Stimulated activated effector memory CD8-positive, alpha-beta T cell treated with anti-CD3 and anti-CD28 coated beads, Interleukin-12 subunit alpha, Interleukin-12 subunit beta, amount 100 ng/mL, for 72 hours (primary cell): ENCODE results near the gene CCL3.

Experiments
- ATAC-seq: fragments of 150-1000 bp; cut with Tn5 transposase; 2 replicates; pipeline ENCODE4 v1.10.0; 2021
- DNase-seq, 2 donors: peaks; one replicate each; pipeline ENCODE4 v3.0.0; 2021 to 2022; ENCODE audit warnings: low spot score in 2 of 2
- H3K27ac Mint-ChIP-seq: one replicate; pipeline ENCODE4 v1.8.0; 2022; ENCODE audit warnings: mild to moderate bottlenecking, mixed read lengths
- H3K36me3 Mint-ChIP-seq: one replicate; pipeline ENCODE4 v1.8.0; 2022; ENCODE audit warnings: mild to moderate bottlenecking, mixed read lengths
- H3K4me1 Mint-ChIP-seq: one replicate; pipeline ENCODE4 v1.8.0; 2022; ENCODE audit warnings: mixed read lengths
- H3K4me3 Mint-ChIP-seq: one replicate; pipeline ENCODE4 v1.8.0; 2022; ENCODE audit warnings: mild to moderate bottlenecking, mixed read lengths
- H3K9me3 Mint-ChIP-seq: one replicate; pipeline ENCODE4 v1.8.0; 2022; ENCODE audit warnings: mixed read lengths

The CCL3 gene

DNA sequence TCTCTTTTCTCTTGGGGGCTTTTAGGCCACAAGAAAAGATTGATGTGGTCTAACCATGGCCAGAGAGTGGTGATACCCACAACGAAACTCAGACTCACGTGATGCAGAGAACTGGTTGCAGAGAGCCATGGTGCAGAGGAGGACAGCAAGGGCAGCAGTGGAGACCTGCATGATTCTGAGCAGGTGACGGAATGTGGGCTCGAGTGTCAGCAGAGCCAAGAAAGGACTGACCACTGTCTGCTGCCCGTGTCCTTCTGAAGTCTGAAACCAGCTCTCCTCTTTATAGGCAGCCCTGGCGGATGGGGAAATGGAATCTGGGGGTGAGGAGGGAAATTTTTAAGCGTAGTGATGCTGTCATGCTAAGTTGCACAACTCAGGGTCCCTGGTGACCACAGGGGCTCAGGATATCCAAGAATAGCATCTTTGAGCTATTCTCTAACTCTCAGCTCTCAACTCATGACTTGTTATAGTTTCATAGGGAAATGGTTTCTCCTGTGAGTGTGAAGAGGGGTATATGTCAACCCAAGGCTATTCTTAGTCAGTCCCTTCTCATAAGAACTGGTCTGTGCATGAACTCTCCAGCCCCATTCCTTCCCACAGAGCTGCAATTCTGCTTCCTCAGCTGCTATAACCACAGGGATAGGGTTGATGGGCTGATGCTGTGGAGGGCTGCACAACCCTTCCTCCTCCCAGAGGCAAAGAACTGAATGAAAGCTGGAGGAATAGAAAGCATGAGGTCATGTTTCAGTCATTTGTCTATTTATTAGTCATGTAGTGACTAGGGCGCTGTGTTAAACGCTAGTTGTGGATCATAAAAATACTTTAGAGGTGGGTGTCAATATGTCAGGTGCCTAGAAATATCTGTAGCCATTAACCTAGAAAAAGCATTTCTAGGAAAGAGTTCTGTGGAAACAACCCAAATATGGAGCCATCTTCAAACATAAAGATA is at the start of gene CCL3:
CCL3 (minus strand) TSS at position 256 of the 949 bp plus-strand sequence; CDS start at position 171, 85 bp downstream.
- Mint-ChIP-seq H3K4me3 (peak within 1 kb of the TSS; percentile 70), H3K27ac (peak within 1 kb of the TSS; percentile 96), H3K36me3 (peaks cover 84% of the 10 kb centered on the region), H3K9me3 (no peaks in the 10 kb centered on the region), H3K4me1 (peaks cover 82% of the 10 kb centered on the region)
- DNase-seq (peak; percentile 68 to 93), ATAC-seq (peak; percentile 79)

DNA sequence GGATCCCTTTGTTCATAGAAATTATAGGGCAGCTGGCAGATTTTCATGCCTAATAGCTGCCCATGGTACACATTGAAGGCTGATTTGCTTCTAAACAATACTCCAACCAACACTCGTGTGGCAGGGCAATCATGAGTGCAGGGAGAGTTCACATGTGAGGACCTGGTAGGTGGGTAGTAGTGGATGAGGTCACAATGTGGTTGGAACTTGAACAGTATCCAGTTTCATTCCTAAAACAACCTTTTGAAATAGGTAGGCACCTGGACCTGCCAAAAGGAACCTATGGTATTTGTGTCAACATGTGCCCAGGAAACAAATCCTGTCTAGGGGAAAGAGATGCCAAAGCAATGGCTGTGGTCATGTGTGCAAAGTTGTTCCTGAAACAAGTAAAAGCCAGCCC is 46.5 kb upstream of the CCL3 start:
- no peak overlapping the region for H3K4me3 Mint-ChIP-seq
- no peak for DNase-seq

DNA sequence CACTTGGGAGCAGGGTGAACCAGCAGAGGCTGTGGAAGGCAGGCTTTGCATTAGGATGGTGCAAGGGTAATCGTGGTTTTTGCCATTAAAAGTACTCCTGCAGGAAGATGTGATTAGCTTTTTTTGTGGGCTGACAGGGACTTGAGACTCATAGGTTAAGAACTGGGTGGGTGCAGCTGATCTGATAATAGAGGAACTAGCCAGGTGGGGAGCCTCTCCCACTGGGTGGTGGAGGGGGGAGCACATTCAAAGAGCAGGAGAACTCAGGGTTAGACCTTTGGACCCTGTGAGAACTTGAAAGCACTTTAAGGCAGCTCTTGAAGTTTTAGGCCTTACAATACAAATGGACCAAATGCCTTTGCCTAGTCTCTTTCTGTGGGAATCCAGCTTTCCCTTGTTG is 46.1 kb upstream of the CCL3 start:
- no peak for DNase-seq
- Mint-ChIP-seq H3K27ac (peak overlapping the region; percentile 67), H3K9me3 (no peaks in the 10 kb centered on the region), H3K4me1 (peaks cover 38% of the 10 kb centered on the region), H3K36me3 (peaks cover 47% of the 10 kb centered on the region), H3K4me3 (no peak overlapping the region)
- ATAC-seq = no peak

More for the DNA sequence above, 46.5 kb upstream of the CCL3 start:
- Mint-ChIP-seq H3K36me3 (peaks cover 43% of the 10 kb centered on the region), H3K27ac (peak overlapping the region; percentile 67), H3K4me1 (peaks cover 42% of the 10 kb centered on the region), H3K9me3 (no peaks in the 10 kb centered on the region)
- ATAC-seq = no peak

DNA sequence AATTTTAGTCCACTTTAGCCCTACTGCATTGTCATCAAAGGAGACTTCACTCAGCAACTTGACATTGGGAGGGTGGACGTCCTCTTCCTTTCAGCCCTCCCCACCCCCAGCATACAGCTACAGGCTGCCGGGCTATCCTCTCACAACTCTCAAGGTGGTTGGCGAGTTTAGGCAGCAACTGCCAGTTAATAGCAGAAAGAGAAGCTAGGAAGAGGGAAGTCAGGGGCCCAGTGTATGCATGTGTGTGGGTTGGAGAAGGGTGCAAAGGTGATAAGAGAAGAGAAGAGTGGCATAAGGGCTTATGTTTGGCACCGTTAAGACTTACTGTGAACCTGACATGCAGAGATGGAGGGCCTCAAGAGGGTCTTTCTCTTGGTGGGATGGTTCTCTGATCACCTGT is 45.5 kb upstream of the CCL3 start:
- DNase-seq (no peak), ATAC-seq (no peak)
- Mint-ChIP-seq H3K4me1 (peaks cover 35% of the 10 kb centered on the region), H3K27ac (peak overlapping the region; percentile 67), H3K9me3 (no peaks in the 10 kb centered on the region), H3K4me3 (no peak overlapping the region), H3K36me3 (peaks cover 53% of the 10 kb centered on the region)

DNA sequence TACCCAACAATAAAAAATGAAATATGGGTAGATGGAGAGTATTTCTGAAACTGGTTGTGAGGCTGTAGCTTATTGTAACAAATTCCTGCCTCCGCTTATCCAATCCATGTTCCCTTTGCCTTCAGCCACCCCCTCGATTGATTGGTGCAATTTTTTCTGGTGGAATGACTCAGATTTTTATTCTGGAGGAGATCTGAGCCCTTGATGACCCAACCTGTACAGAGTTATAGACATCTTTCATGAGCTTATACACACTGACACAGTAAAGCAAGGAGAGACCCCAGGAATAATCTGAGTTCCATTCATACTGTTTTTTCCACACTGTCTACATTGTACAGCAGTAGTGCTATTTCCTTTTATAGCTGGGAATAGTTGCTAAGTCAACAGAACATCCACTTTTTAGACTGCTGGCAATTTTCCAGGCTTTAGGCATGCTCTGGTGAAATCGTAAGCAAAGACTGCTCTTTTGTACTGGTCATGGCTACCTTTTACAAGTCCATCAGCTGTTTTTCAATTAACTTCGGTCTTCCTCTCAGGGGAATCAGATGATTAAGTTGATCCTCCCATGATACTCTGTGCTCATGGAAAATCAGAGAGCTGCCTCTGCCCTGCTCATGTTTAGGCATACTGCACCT is 43.8 kb upstream of the CCL3 start:
- Mint-ChIP-seq H3K4me3 (no peak overlapping the region), H3K36me3 (peaks cover 58% of the 10 kb centered on the region), H3K27ac (no peak overlapping the region), H3K4me1 (peaks cover 43% of the 10 kb centered on the region), H3K9me3 (no peaks in the 10 kb centered on the region)
- ATAC-seq (no peak), DNase-seq (no peak)

DNA sequence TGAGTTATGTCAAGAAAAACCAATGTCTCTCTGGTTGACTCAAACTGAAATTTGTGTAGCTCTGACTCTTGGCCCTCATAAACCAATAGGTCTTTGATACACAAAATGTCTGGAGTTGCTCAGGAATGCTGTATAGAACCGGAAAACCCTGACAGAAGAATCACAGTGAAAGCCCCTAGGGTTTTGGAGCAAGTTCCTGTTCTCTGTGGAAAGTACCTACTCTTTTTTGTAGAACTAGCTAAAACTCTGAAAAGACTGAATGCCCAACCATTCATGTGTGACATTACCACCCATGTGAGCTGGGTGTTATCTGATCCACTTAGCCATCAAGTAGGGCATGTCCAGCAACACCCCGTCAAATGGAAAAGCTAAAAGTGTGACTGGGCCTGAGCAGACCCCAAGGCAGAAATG is 42.5 kb upstream of the CCL3 start:
- ATAC-seq = no peak
- Mint-ChIP-seq H3K27ac (no peak overlapping the region), H3K9me3 (no peaks in the 10 kb centered on the region), H3K4me1 (peaks cover 45% of the 10 kb centered on the region), H3K36me3 (peaks cover 68% of the 10 kb centered on the region), H3K4me3 (no peak overlapping the region)
- no peak for DNase-seq

DNA sequence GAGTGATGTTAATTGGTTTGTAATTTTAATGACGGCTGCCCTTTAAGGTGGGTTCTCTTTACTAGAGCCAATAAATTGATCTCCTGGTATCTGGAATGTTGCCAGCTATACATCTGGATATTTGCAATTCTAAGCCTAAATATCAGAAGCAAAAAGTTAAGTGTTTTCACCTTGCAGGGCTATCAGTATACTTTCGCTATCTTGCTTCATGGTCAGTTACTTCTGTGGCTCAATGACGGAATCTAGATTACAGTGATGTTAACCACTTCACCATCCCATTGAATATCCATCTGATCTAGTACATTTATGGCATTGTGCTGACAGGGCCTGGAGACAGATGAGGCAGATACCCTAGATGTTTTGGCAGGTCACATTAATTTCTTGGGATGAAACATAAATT is 42.0 kb upstream of the CCL3 start:
- Mint-ChIP-seq H3K27ac (no peak overlapping the region), H3K4me1 (peaks cover 45% of the 10 kb centered on the region)

DNA sequence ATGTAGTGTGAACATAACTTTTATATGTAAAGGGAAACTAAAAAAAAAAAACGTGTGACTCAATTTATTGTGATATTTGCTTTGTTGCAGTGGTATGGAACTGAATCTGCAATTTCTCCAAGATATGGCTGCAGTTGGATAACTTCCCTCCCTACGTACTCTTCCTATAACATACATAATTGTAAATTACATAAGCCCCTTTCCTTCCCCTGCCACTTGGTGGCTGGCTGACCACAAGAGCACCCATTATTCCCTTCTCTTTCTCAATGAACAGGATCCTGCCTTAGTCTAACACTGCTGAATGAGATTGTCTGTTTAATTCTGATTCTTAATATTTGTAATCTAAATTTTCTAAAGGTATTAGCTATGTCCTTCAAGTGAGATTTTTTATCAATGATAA is 41.5 kb upstream of the CCL3 start:
- Mint-ChIP-seq H3K4me1 (peaks cover 46% of the 10 kb centered on the region), H3K9me3 (no peaks in the 10 kb centered on the region), H3K36me3 (peaks cover 78% of the 10 kb centered on the region), H3K4me3 (no peak overlapping the region), H3K27ac (no peak overlapping the region)
- DNase-seq (no peak), ATAC-seq (no peak)

More for the DNA sequence above, 42.0 kb upstream of the CCL3 start:
- no peak for DNase-seq
- no peaks in the 10 kb centered on the region for H3K9me3 Mint-ChIP-seq
- ATAC-seq = no peak
- no peak overlapping the region for H3K4me3 Mint-ChIP-seq
- H3K36me3 Mint-ChIP-seq = peaks cover 73% of the 10 kb centered on the region

DNA sequence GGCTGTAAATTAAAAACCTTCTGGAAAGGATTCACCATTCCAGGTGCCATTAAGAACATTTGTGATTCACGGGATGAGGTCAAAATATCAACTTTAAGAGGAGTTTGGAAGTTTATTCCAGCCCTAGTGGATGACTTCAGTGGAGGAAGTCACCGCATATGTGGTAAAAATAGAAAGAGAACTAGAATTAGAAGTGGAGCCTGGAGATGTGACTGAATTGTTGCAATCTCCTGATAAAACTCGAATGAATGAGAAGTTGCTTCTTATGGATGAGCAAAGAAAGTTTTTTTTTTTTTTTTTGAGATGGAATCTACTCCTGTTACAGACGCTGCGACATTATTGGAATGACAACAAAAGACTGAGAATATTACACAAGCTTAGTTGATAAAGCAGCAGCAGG is 40.4 kb upstream of the CCL3 start:
- no peak for ATAC-seq
- Mint-ChIP-seq H3K36me3 (peaks cover 78% of the 10 kb centered on the region), H3K4me1 (peaks cover 41% of the 10 kb centered on the region), H3K27ac (no peak overlapping the region), H3K4me3 (no peak overlapping the region), H3K9me3 (peaks cover 4% of the 10 kb centered on the region)
- no peak for DNase-seq

DNA sequence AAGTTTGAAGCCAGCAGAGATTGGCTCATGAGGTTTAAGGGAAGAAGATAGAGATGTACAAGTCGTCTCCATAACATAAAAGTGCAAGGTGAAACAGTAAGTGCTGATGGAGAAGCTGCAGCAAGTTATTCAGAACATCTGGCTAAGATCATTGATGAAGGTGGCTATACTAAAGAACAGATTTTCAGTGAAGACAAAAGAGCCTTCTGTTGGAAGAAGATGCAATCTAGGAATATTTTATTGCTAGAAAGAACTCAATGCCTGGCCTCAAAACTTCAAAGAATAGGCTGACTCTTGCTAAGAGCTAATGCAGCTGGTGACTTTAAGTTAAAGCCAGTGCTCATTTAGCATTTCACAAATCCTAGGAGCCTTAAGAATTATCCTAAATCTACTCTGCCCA is 39.7 kb upstream of the CCL3 start:
- no peak overlapping the region for H3K4me3 Mint-ChIP-seq
- peaks cover 79% of the 10 kb centered on the region for H3K36me3 Mint-ChIP-seq
- no peak overlapping the region for H3K27ac Mint-ChIP-seq
- peaks cover 40% of the 10 kb centered on the region for H3K4me1 Mint-ChIP-seq
- DNase-seq (no peak), ATAC-seq (no peak)
- peaks cover 4% of the 10 kb centered on the region for H3K9me3 Mint-ChIP-seq

DNA sequence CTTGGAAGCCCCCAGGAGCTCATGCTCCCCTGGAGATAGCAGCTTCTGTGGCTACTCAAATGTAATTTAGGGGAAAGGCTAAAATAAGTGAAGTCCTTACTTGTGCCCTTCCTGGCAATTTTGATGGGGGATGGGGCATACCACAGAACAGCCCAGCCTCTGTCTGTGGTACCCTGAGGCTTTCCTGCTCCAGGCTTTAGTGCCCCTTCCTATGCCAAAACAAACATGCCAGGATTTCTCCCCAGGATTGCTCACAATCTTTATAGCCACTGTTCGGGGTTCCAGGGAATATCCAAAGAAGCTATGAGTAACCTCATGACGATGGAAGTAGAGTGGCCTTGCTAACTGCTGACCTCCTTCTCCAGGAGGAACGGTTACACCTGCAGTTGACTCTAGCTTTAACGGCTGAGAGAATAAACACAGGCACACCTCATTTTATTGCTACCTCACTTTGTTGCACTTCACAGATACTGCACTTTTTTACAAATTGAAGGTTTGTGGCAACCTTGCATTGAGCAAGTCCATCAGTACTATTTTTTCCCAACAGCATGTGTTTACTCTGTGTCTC is 38.6 kb upstream of the CCL3 start:
- Mint-ChIP-seq H3K36me3 (peaks cover 69% of the 10 kb centered on the region), H3K4me3 (no peak overlapping the region), H3K4me1 (peaks cover 40% of the 10 kb centered on the region), H3K27ac (no peak overlapping the region), H3K9me3 (peaks cover 4% of the 10 kb centered on the region)
- ATAC-seq (no peak), DNase-seq (no peak)

DNA sequence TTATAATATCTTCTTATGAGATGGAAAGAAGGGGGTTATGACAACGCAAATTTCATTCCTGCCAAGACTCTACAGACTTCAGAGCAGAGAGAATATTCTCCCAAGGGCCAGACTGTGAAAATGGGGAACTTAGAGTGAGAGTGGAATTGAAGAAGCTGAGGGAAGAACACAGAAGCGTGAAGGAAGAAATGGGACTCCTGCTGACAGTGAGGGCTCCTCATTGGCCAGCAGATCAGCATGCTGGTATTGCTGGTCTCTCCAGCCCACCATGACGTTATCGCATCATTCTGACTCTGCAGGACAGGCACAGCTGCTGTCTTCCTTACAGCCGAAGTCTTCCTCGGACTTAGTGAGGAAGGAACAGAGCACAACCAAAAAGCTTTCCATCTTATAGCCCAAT is 38.0 kb upstream of the CCL3 start:
- H3K27ac Mint-ChIP-seq = peak overlapping the region; percentile 79
- DNase-seq (no peak), ATAC-seq (no peak)
- H3K9me3 Mint-ChIP-seq = peaks cover 4% of the 10 kb centered on the region
- H3K4me1 Mint-ChIP-seq = peaks cover 39% of the 10 kb centered on the region
- peaks cover 69% of the 10 kb centered on the region for H3K36me3 Mint-ChIP-seq
- no peak overlapping the region for H3K4me3 Mint-ChIP-seq

DNA sequence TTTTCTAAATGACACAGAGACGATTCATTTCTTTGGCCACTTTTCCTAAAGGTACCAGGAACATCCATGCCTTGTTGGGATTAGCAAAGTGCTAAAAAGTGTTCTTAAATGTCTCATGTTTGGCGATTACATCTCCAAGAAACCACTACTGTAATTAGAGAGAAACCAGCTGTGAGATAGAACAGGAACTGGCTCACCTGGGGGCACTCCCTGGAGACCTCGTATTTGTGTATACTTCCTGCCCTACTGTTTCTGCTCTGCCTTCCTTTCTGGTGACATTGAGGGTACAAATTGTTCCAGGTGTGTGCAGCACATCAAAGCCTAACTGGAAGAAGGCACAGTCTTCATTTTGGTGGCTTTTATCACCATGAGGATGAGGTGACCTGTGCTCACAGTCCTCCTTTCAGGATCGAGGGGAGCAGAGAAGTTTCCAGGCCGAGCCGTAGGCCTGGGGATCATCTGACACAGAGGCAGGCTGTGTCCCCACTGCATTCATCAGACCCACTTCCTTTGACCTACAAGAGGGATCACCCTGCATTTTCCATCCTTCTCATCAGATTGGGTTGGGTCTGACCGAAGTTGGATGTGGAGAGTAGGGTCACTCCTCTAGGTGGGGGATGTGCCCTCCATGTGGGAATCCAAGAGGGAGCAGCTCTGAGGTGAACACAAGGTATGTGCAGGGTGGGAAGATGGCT is 37.4 kb upstream of the CCL3 start:
- Mint-ChIP-seq H3K36me3 (peaks cover 74% of the 10 kb centered on the region), H3K9me3 (peaks cover 4% of the 10 kb centered on the region), H3K4me3 (peak overlapping the region; percentile 23), H3K4me1 (peaks cover 38% of the 10 kb centered on the region), H3K27ac (peak overlapping the region; percentile 79)
- ATAC-seq = peak; percentile 65
- DNase-seq = no peak

DNA sequence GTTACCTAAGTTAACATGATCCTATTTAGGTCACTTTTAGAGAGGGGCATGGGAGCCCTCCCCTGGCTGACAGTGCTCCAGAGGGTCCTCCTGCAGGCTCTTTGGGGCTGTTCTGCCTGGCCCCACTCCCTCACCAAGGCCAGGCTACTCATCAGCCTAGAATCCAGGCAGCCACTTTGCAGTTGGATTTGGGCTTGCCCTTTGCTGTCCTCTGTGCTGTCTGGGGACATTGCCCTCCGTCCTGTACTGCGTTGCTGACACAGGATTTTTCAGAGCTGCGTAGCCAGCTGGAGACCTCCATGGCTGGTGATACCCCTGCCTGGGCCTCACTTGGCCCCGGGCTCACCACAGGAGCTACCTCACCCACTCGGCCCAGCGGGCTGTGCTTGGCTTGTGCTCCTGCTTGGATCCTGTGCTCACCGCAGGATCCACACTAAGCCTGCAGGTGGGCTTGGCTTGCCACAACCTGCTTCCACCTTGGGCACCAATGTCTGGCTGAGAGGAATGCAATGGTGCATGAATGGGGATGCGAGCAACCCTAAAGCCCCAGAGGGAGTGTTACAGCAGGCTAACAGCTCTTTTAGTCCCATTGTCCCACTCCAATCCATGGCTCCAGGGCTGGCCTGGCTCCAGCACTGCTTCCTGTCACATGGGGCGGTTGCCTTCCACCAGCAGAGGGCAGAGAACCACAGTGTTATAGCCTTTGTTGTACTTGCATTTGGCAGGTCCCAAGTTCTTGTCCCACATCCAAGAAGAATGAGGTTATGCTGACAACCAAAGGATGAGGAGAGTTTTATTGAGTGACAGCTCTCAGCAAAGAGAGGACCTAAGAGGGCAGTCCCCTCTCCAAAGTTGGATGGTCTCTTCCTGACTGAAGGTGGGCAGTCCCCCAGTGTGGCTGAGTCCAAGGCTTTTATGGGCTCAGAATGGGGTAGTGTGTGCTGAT is 35.2 kb upstream of the CCL3 start:
- DNase-seq (no peak), ATAC-seq (no peak)
- H3K36me3 Mint-ChIP-seq = peaks cover 74% of the 10 kb centered on the region
- no peak overlapping the region for H3K4me3 Mint-ChIP-seq
- peaks cover 4% of the 10 kb centered on the region for H3K9me3 Mint-ChIP-seq
- no peak overlapping the region for H3K27ac Mint-ChIP-seq
- peaks cover 57% of the 10 kb centered on the region for H3K4me1 Mint-ChIP-seq
